GM18508 (cell line): ENCODE data around the gene SOD3.

ENCODE experiments used
- ATAC-seq: cut with Tn5 transposase; IDR thresholded peaks from one replicate; pipeline ENCODE4 v1.9.1; 2021; ENCODE audit warnings: moderate number of reproducible peaks; ENCODE audit not compliant: insufficient read depth, unreplicated experiment

SOD3 gene

GRCh38 chr4:24774452-24774851 lies 20.9 kb upstream of the SOD3 start:
- ATAC-seq: no peak

GRCh38 chr4:24775032-24775605 lies 20.3 kb upstream of the SOD3 start:
- no peak for ATAC-seq

- ATAC-seq: no peak
Measured at GRCh38 chr4:24775750-24776149, 19.6 kb upstream of the SOD3 start.

GRCh38 chr4:24777536-24778463 lies 17.6 kb upstream of the SOD3 start:
- no peak for ATAC-seq

- no peak for ATAC-seq
Measured at GRCh38 chr4:24778464-24779225, 16.7 kb upstream of the SOD3 start.

GRCh38 chr4:24780936-24781495 lies 14.4 kb upstream of the SOD3 start:
- ATAC-seq: no peak

- ATAC-seq: no peak
Measured at GRCh38 chr4:24781999-24782745, 13.2 kb upstream of the SOD3 start.

- no peak for ATAC-seq
Measured at GRCh38 chr4:24783506-24783905, 11.9 kb upstream of the SOD3 start.

GRCh38 chr4:24791043-24791442 lies 4.3 kb upstream of the SOD3 start:
- no peak for ATAC-seq

GRCh38 chr4:24792552-24792951 lies 2.8 kb upstream of the SOD3 start:
- no peak for ATAC-seq

GRCh38 chr4:24793219-24794005 lies 2.0 kb upstream of the SOD3 start:
- no peak for ATAC-seq

- no peak for ATAC-seq
Measured at GRCh38 chr4:24794051-24794450, 1.3 kb upstream of the SOD3 start.

GRCh38 chr4:24794480-24794879 lies 893 bp upstream of the SOD3 start:
- ATAC-seq: no peak

- ATAC-seq: no peak
Measured at GRCh38 chr4:24795666-24796381, 451 bp downstream of the SOD3 start.

GRCh38 chr4:24796620-24797019 lies 1.2 kb downstream of the SOD3 start:
- no peak for ATAC-seq

GRCh38 chr4:24798036-24798610 lies 2.8 kb downstream of the SOD3 start:
- ATAC-seq: no peak

- no peak for ATAC-seq
Measured at GRCh38 chr4:24799196-24799543, 3.8 kb downstream of the SOD3 start.

GRCh38 chr4:24799544-24800324 lies 4.4 kb downstream of the SOD3 start:
- no peak for ATAC-seq
